GM19438 (cell line): ENCODE measurements around the gene HSBP1.

Experiments
- ATAC-seq: cut with Tn5 transposase; IDR thresholded peaks from one replicate; pipeline ENCODE4 v1.9.1; 2021; ENCODE audit warnings: low read depth; ENCODE audit not compliant: unreplicated experiment

Gene HSBP1

DNA sequence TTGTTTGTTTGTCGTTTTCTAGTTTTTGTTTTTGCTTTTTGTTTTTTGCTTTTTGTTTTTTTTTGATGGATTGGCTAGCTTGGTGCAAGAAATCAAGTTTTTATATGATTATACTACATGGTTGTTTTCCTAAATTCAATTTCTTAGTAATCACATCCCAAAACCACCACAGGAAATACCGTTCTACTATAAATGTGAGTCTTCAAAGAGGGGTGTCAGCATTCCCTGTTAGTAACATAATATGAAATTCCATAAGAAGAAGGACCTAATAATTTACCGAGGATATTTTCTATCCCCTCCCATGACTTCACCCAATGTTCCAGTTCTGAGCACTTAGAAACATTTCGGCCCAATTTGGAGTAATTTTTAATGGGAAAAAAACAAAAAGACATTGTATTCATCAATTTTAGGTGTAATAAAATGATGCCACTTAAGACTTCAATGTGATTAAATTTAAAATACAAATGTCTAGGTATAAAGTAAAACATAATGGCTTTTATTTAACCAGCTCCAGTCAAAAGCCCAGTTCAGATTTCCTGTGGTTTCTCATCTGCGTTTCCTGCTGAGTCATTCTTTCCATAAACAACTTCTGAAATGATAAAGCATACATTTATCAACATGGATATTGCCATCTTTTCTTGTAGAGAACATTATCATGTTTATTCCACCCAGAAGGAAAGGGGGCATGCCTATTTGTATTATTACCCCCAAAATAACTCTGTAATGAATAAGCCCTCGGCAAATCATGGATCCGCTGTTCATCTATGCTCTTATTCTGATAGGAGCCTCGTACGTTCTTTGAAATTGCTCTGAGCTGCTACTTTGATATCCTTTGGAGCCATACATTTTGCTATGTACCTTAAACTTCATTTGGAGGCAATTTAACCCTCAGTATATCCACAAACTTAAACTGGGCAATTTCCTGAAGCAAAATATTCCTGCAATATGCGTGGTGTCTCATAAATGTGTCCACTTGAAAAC lies 28.1 kb downstream of the HSBP1 start:
- no peak for ATAC-seq

- no peak for ATAC-seq
Measured at GRCh38 chr16:83837566-83837965, 29.8 kb downstream of the HSBP1 start.

GRCh38 chr16:83838151-83838550 lies 30.4 kb downstream of the HSBP1 start:
- no peak for ATAC-seq

GRCh38 chr16:83839561-83839960 lies 31.8 kb downstream of the HSBP1 start:
- ATAC-seq, result no peak

DNA sequence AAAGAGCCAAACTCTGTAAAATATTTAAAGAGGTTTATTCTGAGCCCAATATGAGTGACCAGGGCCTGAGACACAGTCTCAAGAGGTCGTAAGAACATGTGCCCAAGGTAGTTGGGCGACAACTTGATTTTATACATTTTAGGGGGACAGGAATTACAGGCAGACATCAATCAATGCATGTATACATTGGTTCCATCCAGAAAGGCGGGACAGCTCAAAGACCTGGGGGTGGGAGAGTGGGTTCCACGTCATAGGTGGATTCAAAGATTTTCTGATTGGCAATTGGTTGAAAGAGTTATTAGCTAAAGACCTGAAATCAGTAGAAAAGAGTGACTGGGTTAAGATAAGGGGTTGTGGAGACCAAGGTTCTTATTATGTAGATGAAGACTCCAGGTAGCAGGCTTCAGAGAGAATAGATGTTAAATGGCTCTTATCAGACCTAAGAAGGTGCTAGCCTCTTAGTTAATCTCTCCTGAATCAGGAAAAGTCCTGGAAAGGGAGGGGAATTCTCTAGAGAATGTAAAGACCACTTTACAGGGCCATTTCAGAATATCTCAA lies 32.4 kb downstream of the HSBP1 start:
- no peak for ATAC-seq

- ATAC-seq, result no peak
Measured at GRCh38 chr16:83842291-83842690, 34.5 kb downstream of the HSBP1 start.

DNA sequence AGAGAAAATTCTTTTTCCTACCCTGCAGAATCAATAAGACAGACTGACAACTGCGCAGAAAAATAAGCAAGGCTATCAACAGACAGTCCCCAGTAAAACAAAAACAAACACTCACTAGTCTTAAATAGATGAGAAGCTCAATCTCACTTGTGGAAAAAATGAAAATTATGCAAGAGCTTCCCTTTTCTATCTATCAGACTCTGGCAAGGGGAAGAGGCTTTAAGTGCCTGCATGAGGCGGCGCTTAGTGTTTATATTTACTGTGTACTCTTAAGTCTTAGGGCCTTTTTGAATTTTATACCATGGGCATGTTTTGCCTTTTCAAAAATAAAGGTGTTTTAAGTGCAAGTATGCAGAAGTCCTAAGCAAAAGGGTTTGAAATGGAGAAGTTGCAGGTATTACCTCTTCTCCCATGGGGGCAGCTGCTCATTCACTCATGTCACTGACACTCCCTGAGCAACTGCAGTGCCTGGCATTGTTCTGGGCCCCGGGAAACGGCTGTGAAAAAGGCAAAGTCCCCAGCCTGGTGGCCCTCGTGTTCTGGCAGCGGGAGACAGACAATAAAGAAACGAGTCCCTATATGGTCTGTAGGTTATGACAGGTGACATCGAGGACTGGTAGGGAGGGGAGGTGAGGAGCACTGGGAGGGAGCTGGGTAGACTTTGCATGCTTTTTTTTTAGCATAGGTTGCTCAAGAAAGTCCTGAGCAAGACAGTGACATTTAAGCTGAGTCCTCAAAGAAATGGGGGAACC lies 35.2 kb downstream of the HSBP1 start:
- no peak for ATAC-seq

DNA sequence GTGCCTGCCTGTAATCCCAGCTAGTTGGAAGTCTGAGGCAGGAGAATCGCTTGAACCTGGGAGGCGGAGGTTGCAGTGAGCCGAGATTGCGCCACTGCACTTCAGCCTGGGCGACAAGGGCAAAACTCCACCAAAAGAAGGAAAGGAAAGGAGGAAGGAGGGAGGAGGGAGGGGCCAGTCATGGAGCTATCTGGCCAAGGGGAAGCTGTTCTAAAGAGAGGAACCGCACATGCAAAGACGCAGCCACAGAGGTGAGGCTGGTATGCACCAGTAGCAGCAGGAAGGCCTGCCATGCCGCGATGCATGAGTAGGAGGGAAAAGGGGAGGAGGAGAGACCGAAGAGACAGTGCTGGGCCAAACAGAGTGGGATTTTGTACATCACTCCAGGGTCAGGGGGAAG lies 35.9 kb downstream of the HSBP1 start:
- no peak for ATAC-seq

GRCh38 chr16:83845263-83845662 lies 37.5 kb downstream of the HSBP1 start:
- ATAC-seq, result no peak

GRCh38 chr16:83847371-83848225 lies 39.8 kb downstream of the HSBP1 start:
- ATAC-seq, result no peak

DNA sequence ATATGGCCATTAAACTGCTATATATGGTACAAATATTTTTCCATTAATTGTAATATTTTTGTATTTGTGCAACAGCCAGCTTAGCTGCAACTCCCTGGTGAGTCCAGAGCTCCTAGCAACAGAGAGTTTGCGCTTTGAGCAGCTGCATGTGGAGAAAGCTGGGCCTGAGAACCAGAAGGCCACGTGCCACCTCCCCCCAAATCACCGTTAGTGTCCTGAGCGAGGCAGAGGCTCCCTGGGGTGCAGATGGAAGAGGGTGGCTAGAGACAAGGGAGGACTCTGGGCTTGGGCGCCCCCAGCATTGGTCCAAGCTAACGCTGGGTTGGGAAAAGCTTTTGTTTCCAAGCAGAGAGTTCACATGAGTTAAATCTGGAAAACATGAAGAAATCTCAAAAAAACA lies 41.6 kb downstream of the HSBP1 start:
- no peak for ATAC-seq

GRCh38 chr16:83850947-83851346 lies 43.2 kb downstream of the HSBP1 start:
- no peak for ATAC-seq

- no peak for ATAC-seq
Measured at GRCh38 chr16:83851473-83851872, 43.7 kb downstream of the HSBP1 start.

DNA sequence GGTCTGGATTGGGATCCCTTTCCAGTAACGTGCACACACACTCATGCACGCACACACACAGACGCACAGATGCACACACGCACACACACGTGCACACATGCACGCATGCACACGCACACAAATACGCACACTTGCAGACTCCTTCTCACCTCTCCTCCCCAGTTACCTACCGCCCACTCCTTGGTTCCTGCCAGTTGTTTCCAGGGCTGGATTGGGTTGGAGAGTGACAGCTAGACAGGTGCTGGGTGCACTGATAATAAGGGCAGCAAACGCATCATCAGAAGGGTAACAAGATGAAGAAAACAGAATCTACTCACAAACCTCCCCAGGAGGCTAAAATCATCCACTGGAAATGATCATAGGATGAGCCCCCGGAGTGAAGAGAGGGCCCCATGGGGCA lies 45.0 kb downstream of the HSBP1 start:
- ATAC-seq, result no peak

- ATAC-seq, result no peak
Measured at GRCh38 chr16:83853834-83854233, 46.1 kb downstream of the HSBP1 start.

DNA sequence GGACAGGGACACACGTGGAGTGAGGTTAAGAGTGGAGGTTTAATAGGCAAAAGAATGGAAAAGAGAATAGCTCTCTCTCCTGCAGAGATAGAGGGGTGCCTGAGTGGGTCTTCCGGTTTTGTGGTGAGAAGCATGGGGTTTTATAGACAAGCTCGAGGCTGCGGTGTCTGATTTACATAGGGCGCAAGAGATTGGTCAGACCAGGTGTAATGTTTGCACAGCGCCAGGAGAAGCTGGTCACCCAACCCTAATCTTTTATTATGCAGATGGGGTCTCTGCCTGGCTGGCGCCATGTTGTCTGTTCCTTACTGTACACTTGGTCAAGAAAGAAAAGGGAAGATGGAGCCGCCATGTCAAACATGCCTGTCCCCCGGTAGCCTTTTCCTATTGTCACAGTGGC lies 46.6 kb downstream of the HSBP1 start:
- no peak for ATAC-seq

GRCh38 chr16:83856792-83857191 lies 49.0 kb downstream of the HSBP1 start:
- ATAC-seq, result no peak

DNA sequence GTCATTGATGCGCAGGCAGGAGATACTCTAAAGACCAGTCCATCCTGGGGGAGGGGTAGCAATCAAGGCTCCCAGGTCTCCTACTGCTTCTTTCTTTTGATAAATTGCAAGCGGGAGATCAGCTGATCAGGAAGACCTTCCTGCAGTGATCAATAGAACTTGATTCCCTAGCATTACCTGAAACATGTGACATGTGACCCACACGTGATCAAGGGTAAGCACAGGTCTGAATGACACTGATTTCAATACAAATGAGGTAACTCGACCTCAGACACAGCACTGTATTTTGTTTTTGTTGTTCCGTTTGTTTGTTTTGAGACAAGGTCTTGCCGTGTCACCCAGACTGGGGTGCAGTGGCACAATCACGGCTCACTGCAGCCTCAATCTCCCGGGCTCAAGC lies 51.5 kb downstream of the HSBP1 start:
- no peak for ATAC-seq

GRCh38 chr16:83862661-83863060 lies 54.9 kb downstream of the HSBP1 start:
- ATAC-seq, result no peak

DNA sequence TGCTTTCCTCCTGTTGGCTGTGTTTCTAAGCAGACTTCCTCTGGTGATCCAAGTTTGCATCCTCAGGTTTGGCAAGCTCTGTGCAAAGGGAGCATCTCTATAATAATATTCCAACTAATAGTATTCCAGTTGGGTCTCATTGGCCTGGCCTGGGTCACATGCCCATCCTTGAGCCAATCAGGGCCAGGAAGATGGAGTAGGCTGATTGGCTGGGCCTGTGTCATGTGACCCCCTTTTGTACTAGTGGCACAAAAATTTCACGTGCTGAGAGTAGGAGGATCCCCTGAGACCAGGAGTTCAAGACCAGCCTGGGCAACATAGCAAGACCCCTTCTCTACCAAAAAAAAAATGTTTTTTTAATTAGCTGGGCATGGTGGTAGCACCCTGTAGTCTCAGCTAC lies 55.9 kb downstream of the HSBP1 start:
- ATAC-seq, result no peak
